Regular cardiac myocyte (primary cell): Measurements from ENCODE around the gene AFP. TPM values are rescaled to one million over a fixed set of nuclear protein-coding genes. Genes with fewer than 3 reads are reported as not detected.

Experiments
- total RNA-seq: library from RNA; depleted of rRNA; stranded (reverse); fragments of >200 nt; gene quantifications from 2 replicates; pipeline ENCODE4 v1.2.3, GENCODE V29; 2014

Gene AFP
- 0.38 and 0.85 TPM in 2 replicates for total RNA-seq

DNA sequence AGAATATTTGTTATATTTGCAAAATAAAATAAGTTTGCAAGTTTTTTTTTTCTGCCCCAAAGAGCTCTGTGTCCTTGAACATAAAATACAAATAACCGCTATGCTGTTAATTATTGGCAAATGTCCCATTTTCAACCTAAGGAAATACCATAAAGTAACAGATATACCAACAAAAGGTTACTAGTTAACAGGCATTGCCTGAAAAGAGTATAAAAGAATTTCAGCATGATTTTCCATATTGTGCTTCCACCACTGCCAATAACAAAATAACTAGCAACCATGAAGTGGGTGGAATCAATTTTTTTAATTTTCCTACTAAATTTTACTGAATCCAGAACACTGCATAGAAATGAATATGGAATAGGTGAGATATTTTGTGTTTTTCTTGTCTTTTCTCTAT, at the start of gene AFP:
AFP (plus strand) TSS at position 238 of the 400 bp plus-strand sequence; CDS start at position 280, 42 bp downstream.

DNA sequence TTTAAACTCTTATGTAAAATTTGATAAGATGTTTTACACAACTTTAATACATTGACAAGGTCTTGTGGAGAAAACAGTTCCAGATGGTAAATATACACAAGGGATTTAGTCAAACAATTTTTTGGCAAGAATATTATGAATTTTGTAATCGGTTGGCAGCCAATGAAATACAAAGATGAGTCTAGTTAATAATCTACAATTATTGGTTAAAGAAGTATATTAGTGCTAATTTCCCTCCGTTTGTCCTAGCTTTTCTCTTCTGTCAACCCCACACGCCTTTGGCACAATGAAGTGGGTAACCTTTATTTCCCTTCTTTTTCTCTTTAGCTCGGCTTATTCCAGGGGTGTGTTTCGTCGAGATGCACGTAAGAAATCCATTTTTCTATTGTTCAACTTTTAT, 32.0 kb upstream of the AFP start, which contains the start of gene ALB:
ALB (plus strand) TSS at position 246 of the 400 bp plus-strand sequence; CDS start at position 287, 41 bp downstream.

DNA sequence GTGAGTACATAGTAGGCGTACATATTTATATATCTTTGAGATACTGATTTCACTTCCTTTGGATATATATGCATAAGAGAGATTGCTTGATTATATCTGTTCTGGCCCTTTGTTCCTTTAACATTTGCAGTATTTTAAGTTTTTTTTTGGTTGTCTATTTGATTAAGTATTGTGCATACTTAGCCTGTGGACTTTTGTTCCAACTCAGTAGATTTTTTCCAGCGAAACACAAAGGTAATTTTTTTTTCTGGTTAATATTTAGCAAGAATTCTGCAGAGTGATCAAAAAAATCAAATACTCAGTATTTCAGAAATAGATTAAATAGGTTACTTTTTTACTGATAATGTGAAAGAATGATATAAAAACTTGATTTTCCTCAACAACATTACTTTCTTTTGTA, 45.3 kb downstream of the AFP start, which contains the start of gene AFM:
AFM (plus strand) TSS at position 388 of the 400 bp plus-strand sequence. CDS start 31 bp downstream, outside the sequence.

Other genes starting within 250 kb of the AFP start
- gene ANKRD17, start 177.4 kb upstream of the AFP start, total RNA-seq: 48.3 and 54.4 TPM in 2 replicates
- not detected in 2 replicates for gene ALB, start 31.9 kb upstream of the AFP start, total RNA-seq
- not detected in 2 replicates for gene AFM, start 45.5 kb downstream of the AFP start, total RNA-seq
- under 0.01 TPM in 1 of 2 replicates, not detected in the other for gene RASSF6, start 184.2 kb downstream of the AFP start, total RNA-seq